Measurements from ENCODE around the gene INTS7.

The INTS7 gene

GRCh38 chr1:211929683-211930082 is 105.7 kb downstream of the INTS7 start:
- peaks cover 2 to 3% of the 10 kb centered on the region in 2 experiments for H3K4me1 ChIP-seq (ENCODE audit: control insufficient read depth in 1 of 2, insufficient read depth in 2 of 2, low read length in 2 of 2)
- no peaks in the 10 kb centered on the region for H3K9me3 ChIP-seq (ENCODE audit: insufficient read depth, low read depth, low read length)
- no peak overlapping the region for H3K23ac ChIP-seq (ENCODE audit: low read length)
- WGBS (ENCODE audit: extremely low coverage, insufficient coverage, insufficient read length) = no CpG with 5 or more reads among the region's 2 CpGs
- H3K4me3 ChIP-seq (ENCODE audit: low read depth, low read length) = no peak overlapping the region
- no peak overlapping the region for H3K9ac ChIP-seq (ENCODE audit: low read length)
- no peak overlapping the region for H3K14ac ChIP-seq (ENCODE audit: low read length)
- H2AFZ ChIP-seq (ENCODE audit: insufficient read depth, low read length, poor library complexity) = no peak overlapping the region
- H4K91ac ChIP-seq (ENCODE audit: low read depth, low read length) = no peak overlapping the region
- no peaks in the 10 kb centered on the region for H3K79me1 ChIP-seq (ENCODE audit: low read length)
- no peak overlapping the region for H3K4ac ChIP-seq (ENCODE audit: low read depth, low read length)
- H2AK5ac ChIP-seq (ENCODE audit: low read length) = no peak overlapping the region
- no peak overlapping the region for H3K27ac ChIP-seq (ENCODE audit: low read depth, low read length)
- H2BK120ac ChIP-seq (ENCODE audit: insufficient read depth, low read length, poor library complexity) = no peak overlapping the region
- no peak overlapping the region for H4K8ac ChIP-seq (ENCODE audit: low read depth, low read length)
- no peak for DNase-seq
- H3K79me2 ChIP-seq (ENCODE audit: control insufficient read depth, insufficient read depth, low read length, poor library complexity) = no peaks in the 10 kb centered on the region
- H2BK12ac ChIP-seq (ENCODE audit: low read length) = no peak overlapping the region
- no peaks in the 10 kb centered on the region for H3K27me3 ChIP-seq (ENCODE audit: insufficient read depth, low read length)
- no peak overlapping the region for H4K12ac ChIP-seq (ENCODE audit: low read depth, low read length)
- no peak overlapping the region for H2BK5ac ChIP-seq (ENCODE audit: low read depth, low read length, poor library complexity)
- no peaks in the 10 kb centered on the region for H3K36me3 ChIP-seq (ENCODE audit: control insufficient read depth in 1 of 2, insufficient read depth in 2 of 2, low read length in 2 of 2)
- H3K18ac ChIP-seq (ENCODE audit: low read length) = no peak overlapping the region
- no peak overlapping the region for H3K4me2 ChIP-seq (ENCODE audit: low read length)

GRCh38 chr1:211928993-211929637 is 106.2 kb downstream of the INTS7 start:
- WGBS (ENCODE audit: extremely low coverage, insufficient coverage, insufficient read length) = no CpG with 5 or more reads among the region's 9 CpGs
- H2BK120ac ChIP-seq (ENCODE audit: insufficient read depth, low read length, poor library complexity) = no peak overlapping the region
- no peaks in the 10 kb centered on the region for H3K79me2 ChIP-seq (ENCODE audit: control insufficient read depth, insufficient read depth, low read length, poor library complexity)
- H3K14ac ChIP-seq (ENCODE audit: low read length) = no peak overlapping the region
- no peak overlapping the region for H4K8ac ChIP-seq (ENCODE audit: low read depth, low read length)
- H3K9ac ChIP-seq (ENCODE audit: low read length) = no peak overlapping the region
- H2BK12ac ChIP-seq (ENCODE audit: low read length) = no peak overlapping the region
- H3K27me3 ChIP-seq (ENCODE audit: insufficient read depth, low read length) = no peaks in the 10 kb centered on the region
- H3K4me2 ChIP-seq (ENCODE audit: low read length) = no peak overlapping the region
- no peak overlapping the region for H3K27ac ChIP-seq (ENCODE audit: low read depth, low read length)
- H3K79me1 ChIP-seq (ENCODE audit: low read length) = no peaks in the 10 kb centered on the region
- no peak overlapping the region for H3K4me3 ChIP-seq (ENCODE audit: low read depth, low read length)
- no peak overlapping the region for H4K91ac ChIP-seq (ENCODE audit: low read depth, low read length)
- no peak overlapping the region for H3K4ac ChIP-seq (ENCODE audit: low read depth, low read length)
- no peaks in the 10 kb centered on the region for H3K9me3 ChIP-seq (ENCODE audit: insufficient read depth, low read depth, low read length)
- no peak overlapping the region for H2AK5ac ChIP-seq (ENCODE audit: low read length)
- no peak overlapping the region for H4K12ac ChIP-seq (ENCODE audit: low read depth, low read length)
- H2AFZ ChIP-seq (ENCODE audit: insufficient read depth, low read length, poor library complexity) = no peak overlapping the region
- no peak overlapping the region for H3K23ac ChIP-seq (ENCODE audit: low read length)
- no peak overlapping the region for H3K18ac ChIP-seq (ENCODE audit: low read length)
- peaks cover 2 to 3% of the 10 kb centered on the region in 2 experiments for H3K4me1 ChIP-seq (ENCODE audit: control insufficient read depth in 1 of 2, insufficient read depth in 2 of 2, low read length in 2 of 2)
- peak in 1 of 2 donors; percentile 29 for DNase-seq
- no peak overlapping the region for H2BK5ac ChIP-seq (ENCODE audit: low read depth, low read length, poor library complexity)
- no peaks in the 10 kb centered on the region for H3K36me3 ChIP-seq (ENCODE audit: control insufficient read depth in 1 of 2, insufficient read depth in 2 of 2, low read length in 2 of 2)

- no peak overlapping the region for H2BK12ac ChIP-seq (ENCODE audit: low read length)
- H3K4me3 ChIP-seq (ENCODE audit: low read depth, low read length) = no peak overlapping the region
- peak in 1 of 2 donors; percentile 50 for DNase-seq
- H3K79me2 ChIP-seq (ENCODE audit: control insufficient read depth, insufficient read depth, low read length, poor library complexity) = no peaks in the 10 kb centered on the region
- no peaks in the 10 kb centered on the region for H3K27me3 ChIP-seq (ENCODE audit: insufficient read depth, low read length)
- no peak overlapping the region for H3K23ac ChIP-seq (ENCODE audit: low read length)
- no peak overlapping the region for H3K27ac ChIP-seq (ENCODE audit: low read depth, low read length)
- H2AK5ac ChIP-seq (ENCODE audit: low read length) = no peak overlapping the region
- WGBS (ENCODE audit: extremely low coverage, insufficient coverage, insufficient read length) = no CpG with 5 or more reads among the region's 1 CpG
- no peak overlapping the region for H3K4ac ChIP-seq (ENCODE audit: low read depth, low read length)
- no peak overlapping the region for H4K12ac ChIP-seq (ENCODE audit: low read depth, low read length)
- H2AFZ ChIP-seq (ENCODE audit: insufficient read depth, low read length, poor library complexity) = no peak overlapping the region
- no peak overlapping the region for H2BK5ac ChIP-seq (ENCODE audit: low read depth, low read length, poor library complexity)
- H3K4me2 ChIP-seq (ENCODE audit: low read length) = no peak overlapping the region
- H2BK120ac ChIP-seq (ENCODE audit: insufficient read depth, low read length, poor library complexity) = no peak overlapping the region
- H3K4me1 ChIP-seq (ENCODE audit: control insufficient read depth in 1 of 2, insufficient read depth in 2 of 2, low read length in 2 of 2) = peaks cover 2 to 3% of the 10 kb centered on the region in 2 experiments
- no peak overlapping the region for H3K14ac ChIP-seq (ENCODE audit: low read length)
- H3K18ac ChIP-seq (ENCODE audit: low read length) = no peak overlapping the region
- H3K79me1 ChIP-seq (ENCODE audit: low read length) = no peaks in the 10 kb centered on the region
- H3K9me3 ChIP-seq (ENCODE audit: insufficient read depth, low read depth, low read length) = no peaks in the 10 kb centered on the region
- no peak overlapping the region for H4K91ac ChIP-seq (ENCODE audit: low read depth, low read length)
- no peaks in the 10 kb centered on the region for H3K36me3 ChIP-seq (ENCODE audit: control insufficient read depth in 1 of 2, insufficient read depth in 2 of 2, low read length in 2 of 2)
- no peak overlapping the region for H4K8ac ChIP-seq (ENCODE audit: low read depth, low read length)
- no peak overlapping the region for H3K9ac ChIP-seq (ENCODE audit: low read length)
These were observed 107.0 kb downstream of the INTS7 start for GRCh38 chr1:211928290-211928801.

- no CpG with 5 or more reads among the region's 7 CpGs for WGBS (ENCODE audit: extremely low coverage, insufficient coverage, insufficient read length)
- Histone ChIP-seq H3K9me3 (ENCODE audit: insufficient read depth, low read depth, low read length) (no peaks in the 10 kb centered on the region), H3K23ac (ENCODE audit: low read length) (no peak overlapping the region), H3K4me3 (ENCODE audit: low read depth, low read length) (no peak overlapping the region), H2BK120ac (ENCODE audit: insufficient read depth, low read length, poor library complexity) (no peak overlapping the region), H4K12ac (ENCODE audit: low read depth, low read length) (no peak overlapping the region), H2AFZ (ENCODE audit: insufficient read depth, low read length, poor library complexity) (no peak overlapping the region), H4K8ac (ENCODE audit: low read depth, low read length) (no peak overlapping the region), H3K9ac (ENCODE audit: low read length) (no peak overlapping the region), H3K79me2 (ENCODE audit: control insufficient read depth, insufficient read depth, low read length, poor library complexity) (no peaks in the 10 kb centered on the region), H3K18ac (ENCODE audit: low read length) (no peak overlapping the region), H3K4me1 (ENCODE audit: control insufficient read depth in 1 of 2, insufficient read depth in 2 of 2, low read length in 2 of 2) (peaks cover 2 to 3% of the 10 kb centered on the region in 2 experiments), H2AK5ac (ENCODE audit: low read length) (no peak overlapping the region), H3K14ac (ENCODE audit: low read length) (no peak overlapping the region), H3K27ac (ENCODE audit: low read depth, low read length) (no peak overlapping the region), H3K27me3 (ENCODE audit: insufficient read depth, low read length) (no peaks in the 10 kb centered on the region), H4K91ac (ENCODE audit: low read depth, low read length) (no peak overlapping the region), H3K4ac (ENCODE audit: low read depth, low read length) (no peak overlapping the region), H2BK12ac (ENCODE audit: low read length) (no peak overlapping the region), H2BK5ac (ENCODE audit: low read depth, low read length, poor library complexity) (no peak overlapping the region), H3K79me1 (ENCODE audit: low read length) (no peaks in the 10 kb centered on the region), H3K36me3 (ENCODE audit: control insufficient read depth in 1 of 2, insufficient read depth in 2 of 2, low read length in 2 of 2) (no peaks in the 10 kb centered on the region), H3K4me2 (ENCODE audit: low read length) (no peak overlapping the region)
- DNase-seq = no peak
These were observed 110.3 kb downstream of the INTS7 start for GRCh38 chr1:211925016-211925415.

All from trophoblast cell (in vitro differentiated cells and primary cell).